K562 (cell line): ENCODE measurements around the gene TMEM63A. TPM values are rescaled to one million over a fixed set of nuclear protein-coding genes. Genes with fewer than 3 reads are reported as not detected.

ENCODE experiments used
- ATAC-seq: fragments of 200-7000 bp; cut with Tn5 transposase; 3 replicates; pipeline ENCODE4 v1.9.1; 2020; ENCODE audit warnings: moderate library complexity
- BruUV-seq: library from RNA; stranded (reverse); fragments of 400-500 nt; replicated peaks from 2 replicates; lab custom pipeline; 2021; lab: Mats Ljungman, UMichigan
- CTCF ChIA-PET: fragments of 300-600 bp; formaldehyde crosslinking; extraction: SDS; loops from one replicate; lab custom pipeline; 2021; ENCODE audit warnings: low intra/inter-chr PET ratio; lab: Yijun Ruan, JAX
- POLR2A ChIA-PET: fragments of 300-600, 350-650 bp; sonication (Branson Sonifier 250); formaldehyde crosslinking; extraction: SDS; loops from one replicate; lab custom pipeline; 2021; ENCODE audit warnings: antibody characterized with exemption, inconsistent platforms; lab: Yijun Ruan, JAX
- DNase-seq, 4 experiments: peaks; one replicate each; pipeline versions ENCODE4 v3.0.0 to v3.0.0-alpha.2; 2011 to 2018; ENCODE audit warnings: low spot score in 3 of 4, mixed read lengths in 3 of 4; ENCODE audit errors: extremely low read depth in 1 of 4
- FAIRE-seq: peaks from 2 replicates; lab custom pipeline; 2011; peaks lifted over from hg19 to GRCh38; lab: Jason Lieb, UNC
- H2AFZ ChIP-seq: 2 replicates; pipeline ENCODE4 v1.6.0; 2011; ENCODE audit warnings: low read depth, low read length, control low read depth, inconsistent platforms
- H3K27ac ChIP-seq: fragments of 200-600 bp; 3 replicates; pipeline ENCODE4 v1.8.0; 2011; ENCODE audit warnings: low read depth, mild to moderate bottlenecking, control low read depth, inconsistent platforms, low read length, moderate library complexity, mixed read lengths; ENCODE audit errors: extremely low read depth
- H3K27me3 ChIP-seq, 2 experiments: fragments of 300-600 bp in 1 of 2; 2 replicates in 1 of 2; 3 replicates in 1 of 2; pipeline versions ENCODE4 v1.6.0 to v1.8.0; 2011; ENCODE audit warnings: inconsistent platforms in 2 of 2, low read length in 2 of 2, mild to moderate bottlenecking in 1 of 2, mixed read lengths in 1 of 2, moderate library complexity in 1 of 2; ENCODE audit not compliant: control insufficient read depth in 2 of 2, insufficient read depth in 2 of 2
- H3K36me3 ChIP-seq: fragments of 300-600 bp; 3 replicates; pipeline ENCODE4 v1.8.0; 2011; ENCODE audit warnings: mild to moderate bottlenecking, low read length, inconsistent platforms; ENCODE audit not compliant: control insufficient read depth, insufficient read depth
- H3K4me1 ChIP-seq, 2 experiments: fragments of 200-600 bp in 1 of 2; replicated peaks in 1 of 2; 2 replicates in 1 of 2; 3 replicates in 1 of 2; pipeline versions ENCODE4 v1.5.1 to v1.8.0; 2011; ENCODE audit warnings: inconsistent platforms in 2 of 2, low read length in 2 of 2, mild to moderate bottlenecking in 1 of 2, mixed read lengths in 1 of 2, moderate library complexity in 1 of 2; ENCODE audit not compliant: control insufficient read depth in 2 of 2, insufficient read depth in 2 of 2
- H3K4me2 ChIP-seq: 2 replicates; pipeline ENCODE4 v1.6.1; 2011; ENCODE audit warnings: low read length, control low read depth, inconsistent platforms, mixed read lengths; ENCODE audit not compliant: insufficient read depth
- H3K4me3 ChIP-seq: fragments of 200-600 bp; sonication (generic), shearing (Covaris generic); 2 replicates; pipeline ENCODE4 v1.5.1; 2016; ENCODE audit warnings: control low read depth, inconsistent platforms
- H3K79me2 ChIP-seq: fragments of 200-600 bp; 3 replicates; pipeline ENCODE4 v1.8.0; 2011; ENCODE audit warnings: low read length, inconsistent platforms; ENCODE audit not compliant: control insufficient read depth, insufficient read depth
- H3K9ac ChIP-seq, 2 experiments: 2 replicates each; pipeline versions ENCODE4 v1.6.0 to v1.6.1; 2011; ENCODE audit warnings: low read depth in 2 of 2, low read length in 2 of 2, control low read depth in 1 of 2, inconsistent platforms in 1 of 2, mild to moderate bottlenecking in 1 of 2, mixed read lengths in 1 of 2; ENCODE audit not compliant: insufficient read depth in 1 of 2
- H3K9me1 ChIP-seq: one replicate; pipeline ENCODE4 v1.6.0; 2011; ENCODE audit warnings: inconsistent platforms, mild to moderate bottlenecking, low read length, moderate library complexity; ENCODE audit not compliant: control insufficient read depth, insufficient read depth
- H3K9me3 ChIP-seq: replicated peaks from 2 replicates; pipeline ENCODE4 v1.5.1; 2011; ENCODE audit warnings: low read depth, low read length, inconsistent platforms; ENCODE audit not compliant: control insufficient read depth, insufficient read depth
- H4K20me1 ChIP-seq: replicated peaks from 2 replicates; pipeline ENCODE4 v1.6.1; 2011; ENCODE audit warnings: low read length, inconsistent platforms, mixed read lengths; ENCODE audit not compliant: control insufficient read depth, insufficient read depth
- GABPB1 ChIP-seq: sonication (generic); formaldehyde crosslinking; IDR thresholded peaks from 2 replicates; pipeline ENCODE4 v1.8.0; 2022; ENCODE audit warnings: mild to moderate bottlenecking, missing genetic modification reagents
- MNT ChIP-seq, 2 experiments: fragments of 450-650 bp; conservative IDR thresholded peaks; 2 replicates each; pipeline ENCODE4 v1.6.1; 2017; ENCODE audit warnings: mild to moderate bottlenecking in 2 of 2, moderate library complexity in 2 of 2
- NFIC ChIP-seq: fragments of 450-650 bp; IDR thresholded peaks from 2 replicates; pipeline ENCODE4 v1.6.1; 2017; ENCODE audit warnings: mild to moderate bottlenecking, inconsistent platforms
- ZNF444 ChIP-seq: fragments of 250-450 bp; sonication (Bioruptor Pico); IDR thresholded peaks from 2 replicates; pipeline ENCODE4 v1.4.0; 2020; ENCODE audit warnings: mild to moderate bottlenecking, moderate library complexity
- ZNF583 ChIP-seq: fragments of 250-450 bp; sonication (Bioruptor Pico); IDR thresholded peaks from 2 replicates; pipeline ENCODE4 v1.4.0; 2020
- WGBS: fragments of 100-300 bp; shearing (Covaris generic); methylation state at CpG from one replicate; pipeline ENCODE4 v1.1.6; 2016; ENCODE audit warnings: low coverage, mixed read lengths; ENCODE audit not compliant: insufficient coverage; ENCODE audit errors: missing lambda C conversion rate; 5-methylcytosine and 5-hydroxymethylcytosine counted together
- in situ Hi-C: fragments of 300-500 bp; cut with MboI; formaldehyde crosslinking; loops from 4 replicates; pipeline ENCODE4 v1.15.0; 2018; ENCODE audit warnings: inconsistent platforms, mixed read lengths
- intact Hi-C: fragments of 100-400 bp; cut with micrococcal nuclease; formaldehyde crosslinking; loops from 2 replicates; pipeline ENCODE4 v1.14.2; 2022
- polyA plus RNA-seq, 8 experiments: library from polyadenylated mRNA; depleted of rRNA in 4 of 8; stranded (reverse) in 5 of 8; unstranded in 3 of 8; fragments of >200 nt; fragmentation: Nextera tagmentation in 2 of 8; fragmentation: Illumina TruSeq in 1 of 8; extraction: Ambion mirVana in 2 of 8; extraction: Trizol in 1 of 8; gene quantifications; 2 replicates each; pipeline versions ENCODE4 v1.2.1 to v1.2.3, GENCODE V29; 2011 to 2014; ENCODE audit warnings: inconsistent platforms in 1 of 8, missing spikeins in 1 of 8
- total RNA-seq, 7 experiments: library from RNA; depleted of rRNA in 6 of 7; stranded (reverse); fragments of >200 nt in 6 of 7; fragmentation: Illumina TruSeq in 2 of 7; extraction: Trizol in 2 of 7; gene quantifications; 2 replicates each; pipeline versions ENCODE4 v1.2.1 to v1.2.3, GENCODE V29; 2011 to 2021; ENCODE audit warnings: low replicate concordance in 1 of 7

Gene TMEM63A
- total and polyA plus RNA-seq, 9 of the 15 experiments (the other 6 are each of a cell fraction or from before 2014, with no cell fraction given) = 2.0 to 54.6 (median 17.5) TPM

- H3K4me3 ChIP-seq = no peak overlapping the region
- FAIRE-seq = no peak
- CTCF ChIA-PET = no interaction called here
- POLR2A ChIA-PET = interaction anchor here (1.1 kb wide), 1 partner anchor 22 kb away, joined by 3 read pairs; no protein-coding TSS in a partner anchor
- no peaks in the 10 kb centered on the region for H3K79me2 ChIP-seq
- H3K9me1 ChIP-seq = no peaks in the 10 kb centered on the region
- in situ Hi-C loops = no loop called here
- H2AFZ ChIP-seq = no peak overlapping the region
- TF ChIP-seq ZNF444 (CRISPR knock-in tag) (no peak), GABPB1 (no peak), NFIC (peak; percentile 33; the same call in 1 of the 2 replicates), MNT (conservative IDR thresholded peaks at IDR 0.05) (no peak), ZNF583 (CRISPR knock-in tag) (no peak)
- TF ChIP-seq, all 486 proteins: peak for 1
- Histone ChIP-seq H3K36me3 (0 out of 3 replicates have a peak, but pooled peaks cover 2% of the 10 kb centered on the region), H3K4me1 (peaks cover 0 to 2% of the 10 kb centered on the region in 2 experiments; a peak in 1 of 5 replicates), H3K9me3 (no peaks in the 10 kb centered on the region), H3K27me3 (no peaks in the 10 kb centered on the region), H3K4me2 (no peak overlapping the region), H4K20me1 (no peaks in the 10 kb centered on the region), H3K9ac (no peak overlapping the region), H3K27ac (no peak overlapping the region)
- no peak for ATAC-seq
- 48% methylated on average over 3 of the region's 3 CpGs for WGBS
- intact Hi-C loops = no loop called here
- BruUV-seq = no TSS peak
- DNase-seq = no peak
Measured at GRCh38 chr1:225835856-225836255, 46.3 kb downstream of the TMEM63A start.
